MM.1S (cell line): ENCODE measurements around the gene CDSN.

ENCODE experiments used
- CTCF ChIP-seq: fragments of 300-600 bp; sonication (generic); IDR thresholded peaks from 2 replicates; pipeline ENCODE4 v1.5.1; 2016; ENCODE audit warnings: antibody characterized with exemption, low read length, mixed read lengths
- EZH2 ChIP-seq: fragments of 300-600 bp; sonication (generic); optimal IDR thresholded peaks from 2 replicates; pipeline ENCODE3; 2017; ENCODE audit warnings: low read depth, mild to moderate bottlenecking, antibody characterized with exemption, low read length, mixed read lengths
- EZH2phosphoT487 ChIP-seq: fragments of 300-600 bp; sonication (generic); IDR thresholded peaks from 2 replicates; pipeline ENCODE4 v1.6.1; 2018; ENCODE audit warnings: antibody characterized with exemption, low read length

DNA sequence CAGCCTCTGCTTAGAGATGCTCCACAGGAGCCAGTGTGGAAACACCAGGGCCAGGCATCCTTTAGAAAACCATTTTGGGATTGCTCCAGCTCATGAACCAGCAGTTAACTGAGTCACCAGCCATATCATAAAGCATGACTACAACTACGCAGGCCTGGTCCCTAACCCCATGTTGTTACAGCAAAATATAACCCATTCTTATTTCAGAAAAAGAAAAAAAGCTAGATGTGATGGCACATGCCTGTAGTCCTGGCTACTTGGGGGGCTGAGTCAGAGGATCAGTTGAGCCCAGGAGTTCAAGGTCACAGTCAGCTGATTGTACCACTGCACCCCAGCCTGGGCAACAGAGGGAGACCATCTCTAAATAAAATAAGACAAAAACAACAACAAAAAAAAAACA is 44.7 kb downstream of the CDSN start:
- TF ChIP-seq CTCF, result no peak
- no peak for TF ChIP-seq EZH2
- no peak for TF ChIP-seq EZH2phosphoT487
